Activated CD8-positive, alpha-beta memory T cell treated with anti-CD3 and anti-CD28 coated beads, Interleukin-2, amount 50 U/mL, for 48 hours (primary cell): Measurements from ENCODE around the gene PAK3.

Experiments used
- DNase-seq: peaks from one replicate; pipeline ENCODE4 v3.0.0-alpha.2; 2020

Gene PAK3

GRCh38 chrX:111133389-111133788 lies 37.4 kb downstream of the PAK3 start:
- DNase-seq = no peak

- DNase-seq = no peak
Observed at GRCh38 chrX:111145878-111146277, 49.9 kb downstream of the PAK3 start.

GRCh38 chrX:111151764-111152163 lies 55.8 kb downstream of the PAK3 start:
- DNase-seq = no peak

GRCh38 chrX:111159232-111159631 lies 63.2 kb downstream of the PAK3 start:
- DNase-seq = no peak

- DNase-seq = no peak
Observed at GRCh38 chrX:111164728-111165127, 68.7 kb downstream of the PAK3 start.

GRCh38 chrX:111165902-111166301 lies 69.9 kb downstream of the PAK3 start:
- DNase-seq = no peak

GRCh38 chrX:111167334-111167733 lies 71.3 kb downstream of the PAK3 start:
- no peak for DNase-seq

- DNase-seq = no peak
Observed at GRCh38 chrX:111168314-111168713, 72.3 kb downstream of the PAK3 start.

- no peak for DNase-seq
Observed at GRCh38 chrX:111169141-111169540, 73.2 kb downstream of the PAK3 start.

- DNase-seq = no peak
Observed at GRCh38 chrX:111170017-111170416, 74.0 kb downstream of the PAK3 start.

GRCh38 chrX:111180750-111181240 lies 84.8 kb downstream of the PAK3 start:
- no peak for DNase-seq

- no peak for DNase-seq
Observed at GRCh38 chrX:111181951-111182350, 86.0 kb downstream of the PAK3 start.

GRCh38 chrX:111182997-111183396 lies 87.0 kb downstream of the PAK3 start:
- no peak for DNase-seq

- no peak for DNase-seq
Observed at GRCh38 chrX:111191598-111191997, 95.6 kb downstream of the PAK3 start.

GRCh38 chrX:111199505-111199904 lies 103.5 kb downstream of the PAK3 start:
- no peak for DNase-seq

- DNase-seq = no peak
Observed at GRCh38 chrX:111200327-111200726, 104.3 kb downstream of the PAK3 start.

- no peak for DNase-seq
Observed at GRCh38 chrX:111207851-111208250, 111.9 kb downstream of the PAK3 start.

- no peak for DNase-seq
Observed at GRCh38 chrX:111216293-111216801, 120.4 kb downstream of the PAK3 start.

- DNase-seq = no peak
Observed at GRCh38 chrX:111244235-111244750, 148.3 kb downstream of the PAK3 start.

- DNase-seq = no peak
Observed at GRCh38 chrX:111254896-111255693, 159.1 kb downstream of the PAK3 start.

- no peak for DNase-seq
Observed at GRCh38 chrX:111257733-111258132, 161.7 kb downstream of the PAK3 start.

GRCh38 chrX:111259559-111259958 lies 163.6 kb downstream of the PAK3 start:
- DNase-seq = no peak

GRCh38 chrX:111260451-111260850 lies 164.5 kb downstream of the PAK3 start:
- no peak for DNase-seq

GRCh38 chrX:111262086-111262485 lies 166.1 kb downstream of the PAK3 start:
- DNase-seq = no peak
